HEK293T (cell line): Measurements from ENCODE around the gene CAMKMT.

Experiments used
- BHLHE40 ChIP-seq: fragments of 450-650 bp; IDR thresholded peaks from 2 replicates; pipeline ENCODE4 v1.6.1; 2016; ENCODE audit warnings: mild to moderate bottlenecking, moderate library complexity, borderline replicate concordance
- ELF4 ChIP-seq: fragments of 450-650 bp; IDR thresholded peaks from 2 replicates; pipeline ENCODE4 v1.6.1; 2017; ENCODE audit warnings: antibody characterized with exemption
- FOXK2 ChIP-seq: fragments of 450-650 bp; IDR thresholded peaks from 2 replicates; pipeline ENCODE4 v1.6.1; 2016; ENCODE audit warnings: mild to moderate bottlenecking
- FOXM1 ChIP-seq: fragments of 450-650 bp; IDR thresholded peaks from 2 replicates; pipeline ENCODE4 v1.6.1; 2017; ENCODE audit warnings: mild to moderate bottlenecking, borderline replicate concordance
- HDGF ChIP-seq: fragments of 450-650 bp; IDR thresholded peaks from 2 replicates; pipeline ENCODE4 v1.6.1; 2017; ENCODE audit warnings: antibody characterized with exemption, borderline replicate concordance
- LEF1 ChIP-seq: fragments of 450-650 bp; IDR thresholded peaks from 2 replicates; pipeline ENCODE4 v1.6.1; 2017; ENCODE audit warnings: mild to moderate bottlenecking, borderline replicate concordance
- SP1 ChIP-seq: fragments of 450-650 bp; IDR thresholded peaks from 2 replicates; pipeline ENCODE4 v1.6.1; 2017
- SUZ12 ChIP-seq: fragments of 450-650 bp; IDR thresholded peaks from 2 replicates; pipeline ENCODE4 v1.6.1; 2016; ENCODE audit warnings: mild to moderate bottlenecking
- ZNF384 ChIP-seq: fragments of 450-650 bp; IDR thresholded peaks from 2 replicates; pipeline ENCODE4 v1.6.1; 2016
- TF ChIP-seq, protein P1 (sequence below): fragments of 450-650 bp; IDR thresholded peaks from 2 replicates; pipeline ENCODE4 v1.6.1; 2016

GRCh38 chr2:44706681-44707553 lies 345.2 kb downstream of the CAMKMT start:
- TF ChIP-seq LEF1 (no peak), ZNF384 (no peak), SUZ12 (no peak), SP1 (no peak), FOXM1 (no peak), BHLHE40 (no peak), HDGF (no peak), FOXK2 (no peak), ELF4 (no peak)
- TF ChIP-seq, protein P1, sequence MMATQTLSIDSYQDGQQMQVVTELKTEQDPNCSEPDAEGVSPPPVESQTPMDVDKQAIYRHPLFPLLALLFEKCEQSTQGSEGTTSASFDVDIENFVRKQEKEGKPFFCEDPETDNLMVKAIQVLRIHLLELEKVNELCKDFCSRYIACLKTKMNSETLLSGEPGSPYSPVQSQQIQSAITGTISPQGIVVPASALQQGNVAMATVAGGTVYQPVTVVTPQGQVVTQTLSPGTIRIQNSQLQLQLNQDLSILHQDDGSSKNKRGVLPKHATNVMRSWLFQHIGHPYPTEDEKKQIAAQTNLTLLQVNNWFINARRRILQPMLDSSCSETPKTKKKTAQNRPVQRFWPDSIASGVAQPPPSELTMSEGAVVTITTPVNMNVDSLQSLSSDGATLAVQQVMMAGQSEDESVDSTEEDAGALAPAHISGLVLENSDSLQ = no peak
